Right renal cortex interstitium (tissue), 3 donors: ENCODE data around the gene ZNF511. TPM values are rescaled to one million over a fixed set of nuclear protein-coding genes. Genes with fewer than 3 reads are reported as not detected.
A peak's percentile ranks its signal among the peaks of the same experiment; 100 is the strongest.
"Not testable (repeated sequence)": the region's sequence is repeated elsewhere in the genome, so short reads cannot be mapped to it uniquely, and the experiment has no call there.

ENCODE experiments used
- DNase-seq, 3 donors: peaks; one replicate each; pipeline ENCODE4 v3.0.0-alpha.2; 2013; ENCODE audit warnings: low read depth in 3 of 3, low spot score in 2 of 3
- polyA plus RNA-seq, 3 donors: library from polyadenylated mRNA; unstranded; fragments of 120-200 nt; gene quantifications; one replicate each; pipeline ENCODE4 v1.2.1, GENCODE V29; 2013; ENCODE audit not compliant: insufficient read length in 3 of 3

The ZNF511 gene, protein sequence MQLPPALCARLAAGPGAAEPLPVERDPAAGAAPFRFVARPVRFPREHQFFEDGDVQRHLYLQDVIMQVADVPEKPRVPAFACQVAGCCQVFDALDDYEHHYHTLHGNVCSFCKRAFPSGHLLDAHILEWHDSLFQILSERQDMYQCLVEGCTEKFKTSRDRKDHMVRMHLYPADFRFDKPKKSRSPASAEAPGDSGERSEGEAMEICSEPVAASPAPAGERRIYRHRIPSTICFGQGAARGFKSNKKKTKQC
- polyA plus RNA-seq, result 10 to 100 TPM; 33.1 to 42.2 (median 34.2) TPM

DNA sequence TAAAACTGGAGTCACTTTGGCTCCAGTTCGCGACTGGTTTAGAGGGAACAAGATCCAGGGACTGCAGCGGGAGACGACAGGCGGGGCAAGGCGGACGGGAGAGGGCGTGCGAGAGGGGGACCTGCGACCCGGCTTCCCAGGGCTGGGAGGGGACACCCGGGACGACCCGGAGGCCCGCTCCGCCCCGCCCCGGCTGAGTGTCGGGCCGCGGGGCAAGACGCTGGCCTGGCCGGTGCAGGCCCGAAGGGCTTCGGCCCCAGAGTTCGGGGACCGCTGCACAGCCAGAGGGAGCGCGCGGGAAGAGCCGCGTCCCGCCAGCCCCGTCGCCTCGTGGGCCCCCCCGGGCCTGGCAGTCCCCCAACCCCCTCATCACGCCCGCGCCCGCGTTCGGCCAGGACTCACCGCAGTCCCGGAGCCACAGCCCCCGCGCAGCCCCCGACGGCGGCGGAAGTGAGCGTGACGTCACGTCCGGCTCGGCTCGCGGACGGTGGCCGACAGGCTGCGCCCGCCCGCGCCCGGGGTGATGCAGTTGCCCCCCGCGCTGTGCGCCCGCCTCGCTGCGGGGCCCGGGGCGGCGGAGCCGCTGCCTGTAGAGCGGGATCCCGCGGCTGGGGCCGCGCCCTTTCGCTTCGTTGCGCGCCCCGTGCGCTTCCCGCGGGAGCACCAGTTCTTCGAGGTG lies at the start of gene ZNF511, which contains the start of gene TUBGCP2:
Gene ZNF511, plus strand, starts transcription at position 494 of the 679 bp plus-strand sequence. Its CDS starts 30 bp downstream, at position 524.
Gene TUBGCP2, minus strand, starts transcription at position 452 of the 679 bp plus-strand sequence. CDS start 5,931 bp downstream, outside the sequence.
- peak in 2 of 3 donors; percentile 72 to 74 for DNase-seq

DNA sequence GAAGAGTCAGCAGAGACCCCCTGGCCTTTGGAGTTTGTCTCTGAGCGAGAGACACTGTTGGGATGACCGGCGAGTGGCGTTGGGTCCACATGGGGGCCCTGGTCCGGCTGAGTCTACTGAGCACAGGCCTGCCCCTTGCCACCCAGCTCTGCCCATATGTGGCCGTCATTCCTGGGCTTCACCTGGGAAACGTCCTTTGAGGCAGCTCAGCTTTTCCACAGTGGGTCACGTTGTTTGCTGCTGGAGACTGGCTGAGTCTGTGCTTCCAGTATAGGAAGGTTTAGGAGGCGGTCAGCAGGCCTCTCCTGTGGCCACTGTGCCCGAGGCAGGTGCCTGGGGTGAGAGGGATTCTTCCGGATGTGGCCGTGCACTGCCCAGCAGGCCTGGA lies 49.1 kb upstream of the ZNF511 start:
- no peak for DNase-seq

DNA sequence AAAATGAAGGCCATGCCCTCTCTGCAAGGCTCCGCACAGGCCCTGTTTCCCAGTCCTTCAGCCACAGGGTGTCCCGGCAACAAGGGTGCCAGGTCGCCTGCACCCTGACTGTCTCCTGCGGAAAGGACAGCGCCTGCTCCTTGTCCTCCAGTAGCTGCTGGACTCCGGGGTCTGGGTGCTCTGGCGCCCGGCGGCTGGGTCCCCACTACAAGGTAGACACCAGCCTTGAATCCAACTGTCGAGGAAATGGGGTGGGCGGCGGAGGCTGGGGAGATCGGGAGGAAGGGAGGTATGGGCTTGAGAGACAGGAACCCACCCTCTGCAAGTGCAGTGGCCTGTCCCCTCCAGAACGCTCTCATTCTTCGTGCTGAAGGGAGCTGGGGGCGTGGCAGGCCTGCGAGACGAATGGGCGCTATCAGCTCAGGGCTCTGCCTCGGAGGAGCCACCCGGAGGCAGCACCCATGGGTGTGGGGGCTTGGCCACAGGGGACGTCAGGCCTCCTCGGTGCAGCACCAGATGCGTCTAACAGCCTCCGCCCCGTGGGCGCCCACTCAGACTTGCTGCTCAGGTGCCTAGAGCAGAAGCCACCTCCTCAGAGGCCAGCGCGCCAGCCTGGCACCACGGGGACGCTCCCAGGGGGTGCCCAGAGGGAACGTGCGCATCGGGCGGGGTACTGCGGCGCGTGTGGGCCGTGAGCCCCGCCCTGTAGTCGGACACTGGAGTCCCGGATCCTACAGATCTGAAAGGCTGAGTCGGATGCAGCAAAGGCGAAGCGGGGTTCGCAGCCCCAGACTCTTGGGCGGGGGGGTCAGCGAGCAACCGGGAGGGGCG lies 47.6 kb upstream of the ZNF511 start:
- DNase-seq, result no peak

DNA sequence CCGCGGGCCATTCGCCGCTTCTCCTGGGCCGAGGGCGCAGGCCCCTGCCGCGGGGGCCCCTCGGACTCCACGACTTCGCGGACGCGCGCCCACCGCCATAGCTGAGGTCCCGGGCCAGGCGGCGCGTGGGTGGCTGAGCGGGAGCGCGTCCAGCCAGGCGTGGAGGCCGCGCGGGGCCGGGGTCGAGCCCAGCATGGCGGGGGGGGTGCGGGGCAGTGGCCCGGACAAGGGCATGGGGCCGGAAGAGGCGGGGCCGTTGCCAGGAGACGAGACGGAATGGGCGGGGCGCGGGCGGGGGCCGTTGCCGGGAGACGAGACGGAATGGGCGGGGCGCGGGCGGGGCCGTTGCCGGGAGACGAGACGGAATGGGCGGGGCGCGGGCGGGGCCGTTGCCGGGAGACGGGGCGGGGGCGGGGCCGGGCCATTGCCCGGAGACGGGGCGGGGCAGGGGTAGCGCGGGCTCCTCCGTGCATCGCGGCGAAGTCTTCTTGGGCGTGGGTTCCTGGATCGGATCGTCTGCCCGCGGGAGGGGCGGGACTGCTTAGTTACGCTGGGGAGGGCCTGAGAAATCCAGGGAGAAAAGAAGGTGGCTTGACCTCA lies 46.9 kb upstream of the ZNF511 start:
- no peak for DNase-seq

DNA sequence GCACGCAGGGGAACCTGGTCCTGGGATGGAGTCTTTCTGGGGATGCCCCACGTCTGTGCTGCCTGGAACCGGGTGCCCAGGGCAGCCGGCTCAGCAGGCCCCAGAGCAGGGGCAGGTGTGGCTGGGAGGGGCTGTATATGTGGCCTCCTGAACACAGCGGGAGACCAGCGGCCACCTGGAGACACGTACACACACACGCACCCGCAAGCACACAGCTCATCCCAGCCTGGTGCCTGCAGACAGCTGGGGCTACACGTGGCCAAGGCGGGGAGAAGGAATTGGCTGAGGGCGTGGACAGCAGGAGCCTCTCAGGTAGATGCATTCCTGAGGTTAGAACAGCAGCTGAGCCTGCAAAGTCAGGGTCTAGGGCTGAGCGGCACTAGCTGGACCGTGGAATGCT lies 46.0 kb upstream of the ZNF511 start:
- no peak for DNase-seq

DNA sequence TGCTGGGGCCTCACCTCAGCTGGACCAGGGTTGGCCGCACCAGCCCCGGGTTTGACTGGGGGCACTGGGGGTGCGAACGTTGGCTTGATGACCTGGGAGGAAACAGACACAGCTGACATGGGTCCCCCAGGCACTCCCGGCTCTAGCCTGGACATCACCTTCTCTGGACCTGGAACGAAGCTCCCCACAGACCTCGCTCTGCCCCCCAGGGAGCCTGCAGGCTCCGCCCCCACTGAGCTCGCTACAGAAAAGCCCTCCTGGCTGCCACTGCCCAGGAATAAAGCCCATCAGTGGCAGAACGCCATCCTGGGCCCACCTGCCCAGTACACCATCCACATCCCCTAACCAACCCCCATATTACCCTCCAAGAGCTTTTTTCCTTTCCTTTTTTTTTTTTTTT lies 45.0 kb upstream of the ZNF511 start:
- DNase-seq, result no peak

DNA sequence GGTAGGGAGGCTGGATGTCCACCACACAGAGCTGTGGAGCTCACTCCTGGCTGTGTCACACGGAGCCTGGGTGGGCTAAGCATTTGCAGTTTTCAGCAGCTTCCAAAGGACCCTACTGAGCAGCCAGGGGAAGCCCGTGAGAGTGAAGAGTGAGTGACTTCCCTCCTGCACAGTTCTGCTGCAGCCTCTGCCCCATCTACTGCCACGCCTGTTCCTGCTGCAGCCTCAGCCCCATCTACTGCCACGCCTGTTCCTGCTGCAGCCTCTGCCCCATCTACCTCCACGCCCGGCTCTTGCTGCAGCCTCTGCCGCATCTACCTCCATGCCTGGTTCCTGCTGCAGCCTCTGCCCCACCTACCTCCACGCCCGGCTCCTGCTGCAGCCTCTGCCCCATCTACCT lies 44.3 kb upstream of the ZNF511 start:
- DNase-seq, result no peak

DNA sequence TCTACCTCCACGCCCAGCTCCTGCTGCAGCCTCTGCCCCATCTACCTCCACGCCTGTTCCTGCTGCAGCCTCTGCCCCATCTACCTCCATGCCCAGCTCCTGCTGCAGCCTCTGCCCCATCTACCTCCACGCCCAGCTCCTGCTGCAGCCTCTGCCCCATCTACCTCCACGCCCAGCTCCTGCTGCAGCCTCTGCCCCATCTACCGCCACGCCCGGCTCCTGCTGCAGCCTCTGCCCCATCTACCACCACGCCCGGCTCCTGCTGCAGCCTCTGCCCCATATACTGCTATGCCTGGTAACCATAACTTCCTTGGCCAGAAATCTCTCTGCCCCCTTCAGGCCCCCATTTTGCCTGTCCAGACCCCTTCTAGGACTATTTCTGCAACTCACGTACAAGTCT lies 43.7 kb upstream of the ZNF511 start:
- not testable (repeated sequence) for DNase-seq

DNA sequence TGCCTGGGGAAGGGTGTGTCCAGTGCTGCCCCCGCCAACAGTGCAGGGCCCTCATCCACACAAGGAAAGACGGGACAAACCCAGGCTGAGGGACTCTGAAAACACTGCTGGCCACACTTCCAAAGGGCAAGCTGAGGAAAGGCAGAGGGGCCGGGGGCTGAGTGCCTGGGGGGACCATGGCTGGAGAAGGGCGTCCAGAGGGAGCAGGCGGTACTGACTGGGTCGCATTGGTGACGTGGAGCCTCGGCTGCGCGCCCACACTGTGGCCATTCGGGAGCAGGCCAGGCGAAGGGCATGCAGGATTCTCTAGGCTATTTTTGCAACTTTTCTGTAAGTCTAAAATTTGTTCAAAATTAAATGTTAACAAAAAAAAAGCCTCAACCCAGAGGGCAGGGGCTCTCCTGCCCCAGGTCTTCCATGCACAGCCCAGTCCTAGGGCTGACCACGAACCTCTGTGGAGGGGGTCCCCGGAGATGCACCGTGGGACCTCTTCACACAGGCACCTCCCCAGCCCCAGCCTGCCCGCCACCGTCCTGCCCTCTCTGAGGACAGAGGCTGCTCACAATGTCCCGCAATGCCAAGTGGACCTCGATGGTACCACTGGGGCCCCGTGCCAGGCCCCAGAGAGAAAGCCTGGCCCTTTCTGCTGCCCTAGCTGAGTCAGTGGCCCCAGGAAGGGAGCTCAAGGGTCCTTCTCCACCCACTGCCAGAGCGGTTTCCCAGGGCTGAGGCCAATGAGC lies 42.5 kb upstream of the ZNF511 start:
- no peak for DNase-seq

DNA sequence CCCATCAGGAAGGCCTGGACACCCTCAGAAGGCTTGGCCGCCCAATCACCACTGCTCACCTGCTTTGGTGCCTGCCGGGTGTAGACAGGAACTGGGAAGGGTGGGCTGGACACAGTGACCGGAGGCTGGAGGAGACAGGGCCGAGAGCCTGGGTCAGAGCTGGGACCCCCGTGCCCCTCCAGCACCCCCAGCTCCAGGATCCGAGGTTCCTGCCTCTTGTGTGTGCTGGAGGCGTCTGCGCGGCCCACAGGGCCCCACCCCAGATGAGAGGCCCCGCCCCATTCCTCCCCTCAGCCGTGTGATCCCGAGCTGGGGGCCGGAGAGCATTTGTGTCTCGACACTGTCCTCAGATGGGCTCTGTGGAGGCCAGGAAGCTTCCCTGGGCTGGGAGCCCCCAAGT lies 41.4 kb upstream of the ZNF511 start:
- DNase-seq, result no peak

DNA sequence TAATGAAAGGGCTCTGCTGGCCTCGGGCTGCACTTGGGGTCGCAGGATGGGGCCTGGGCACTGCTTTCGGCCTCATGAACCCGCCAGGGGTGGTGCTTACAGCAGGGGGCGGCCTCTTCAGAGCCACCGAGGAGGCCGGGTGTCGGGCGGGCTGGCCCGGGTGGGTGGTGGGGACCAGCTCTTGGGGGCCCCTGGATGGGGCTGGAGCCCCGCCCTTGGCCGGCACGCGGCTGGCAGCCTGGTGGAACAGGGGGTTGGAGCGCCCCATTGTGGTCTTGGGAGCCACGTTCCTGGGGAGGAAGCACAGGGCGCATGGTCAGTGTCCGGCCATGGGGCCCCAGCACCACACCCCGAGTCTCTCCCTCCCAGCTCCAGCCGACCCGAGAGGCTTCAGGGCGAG lies 40.9 kb upstream of the ZNF511 start:
- no peak for DNase-seq

DNA sequence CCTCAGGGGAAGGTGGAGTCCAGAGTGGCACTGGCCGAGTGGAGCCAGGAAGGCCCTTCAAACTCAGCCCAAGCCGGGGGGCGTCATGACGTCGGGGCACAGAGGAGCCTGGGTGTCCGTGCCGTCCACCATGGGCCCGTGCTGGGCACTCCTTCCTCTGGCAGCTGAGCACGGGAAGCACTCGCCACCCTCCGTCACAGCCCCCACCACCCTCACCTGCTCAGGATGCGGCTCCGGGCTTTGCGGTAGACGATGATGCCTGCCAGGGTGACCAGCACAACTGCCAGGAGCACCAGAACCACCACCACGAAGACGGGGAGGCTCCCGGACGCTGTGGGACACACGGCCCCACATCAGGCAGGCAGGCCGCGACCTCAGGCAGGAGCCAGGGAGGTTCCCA lies 40.2 kb upstream of the ZNF511 start:
- DNase-seq, result no peak

DNA sequence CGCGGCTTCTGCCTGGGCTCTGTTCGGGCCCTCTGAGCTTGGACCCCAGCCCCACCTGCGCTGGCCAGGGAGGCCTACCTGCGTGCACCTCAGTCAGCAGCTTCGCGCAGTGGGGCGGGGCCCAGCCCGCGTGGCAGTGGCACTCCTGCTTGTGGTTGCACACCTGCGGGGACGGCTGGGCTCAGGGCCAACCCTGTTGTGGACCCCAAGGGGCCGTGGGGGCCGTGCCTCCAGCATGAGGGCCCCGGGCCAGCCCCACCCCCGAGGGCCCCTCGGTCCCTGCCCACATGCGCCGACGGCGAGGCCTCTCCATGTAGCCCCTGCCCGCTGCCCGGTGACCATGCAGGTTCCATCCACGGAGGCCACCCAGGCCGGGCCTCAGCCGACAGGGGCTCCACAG lies 39.3 kb upstream of the ZNF511 start:
- no peak for DNase-seq

DNA sequence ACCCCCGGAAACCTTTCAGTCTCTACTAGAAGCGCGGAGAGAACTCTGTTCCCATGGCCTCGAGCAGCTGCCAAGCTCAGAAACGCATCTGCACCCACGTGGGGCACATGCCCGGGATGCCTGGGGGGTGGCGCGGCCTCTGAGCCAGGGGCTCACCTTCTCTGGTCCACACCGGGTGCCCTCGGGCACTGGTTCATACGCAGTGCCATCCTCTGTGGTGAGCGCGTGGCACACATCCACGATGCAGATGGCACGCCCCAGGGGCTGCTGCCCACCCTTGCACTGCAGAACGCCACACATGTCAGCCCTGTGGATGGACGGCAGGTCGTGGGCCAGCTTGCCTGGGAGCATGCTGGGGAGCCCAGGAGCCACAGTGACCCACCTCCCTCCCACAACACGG lies 38.5 kb upstream of the ZNF511 start:
- no peak for DNase-seq

DNA sequence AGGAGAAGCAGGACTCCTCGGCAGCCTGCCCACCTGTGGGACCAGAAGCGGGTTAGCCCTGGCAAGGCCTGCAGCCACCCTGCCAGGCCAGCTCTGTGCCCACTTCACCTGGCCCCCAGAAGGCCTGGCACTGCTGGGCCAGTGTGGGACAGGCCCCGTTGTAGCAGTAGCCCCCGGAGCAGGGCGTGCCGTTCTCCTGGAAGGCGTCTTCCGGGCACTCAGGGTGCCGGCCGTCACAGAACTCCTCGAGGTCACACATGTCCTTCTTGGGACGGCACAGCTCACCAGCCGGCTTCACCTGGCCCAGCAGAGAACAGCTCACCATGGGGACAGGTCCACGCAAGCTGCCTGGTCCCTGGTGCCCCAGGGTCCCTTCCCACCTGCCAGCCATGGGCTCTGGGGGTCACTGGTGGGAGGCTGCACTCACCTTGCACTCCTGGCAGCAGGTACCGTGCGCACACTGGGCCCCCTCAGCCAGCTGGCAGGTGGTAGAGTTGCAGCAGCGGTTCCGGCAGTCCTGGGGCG lies 37.9 kb upstream of the ZNF511 start:
- no peak for DNase-seq

DNA sequence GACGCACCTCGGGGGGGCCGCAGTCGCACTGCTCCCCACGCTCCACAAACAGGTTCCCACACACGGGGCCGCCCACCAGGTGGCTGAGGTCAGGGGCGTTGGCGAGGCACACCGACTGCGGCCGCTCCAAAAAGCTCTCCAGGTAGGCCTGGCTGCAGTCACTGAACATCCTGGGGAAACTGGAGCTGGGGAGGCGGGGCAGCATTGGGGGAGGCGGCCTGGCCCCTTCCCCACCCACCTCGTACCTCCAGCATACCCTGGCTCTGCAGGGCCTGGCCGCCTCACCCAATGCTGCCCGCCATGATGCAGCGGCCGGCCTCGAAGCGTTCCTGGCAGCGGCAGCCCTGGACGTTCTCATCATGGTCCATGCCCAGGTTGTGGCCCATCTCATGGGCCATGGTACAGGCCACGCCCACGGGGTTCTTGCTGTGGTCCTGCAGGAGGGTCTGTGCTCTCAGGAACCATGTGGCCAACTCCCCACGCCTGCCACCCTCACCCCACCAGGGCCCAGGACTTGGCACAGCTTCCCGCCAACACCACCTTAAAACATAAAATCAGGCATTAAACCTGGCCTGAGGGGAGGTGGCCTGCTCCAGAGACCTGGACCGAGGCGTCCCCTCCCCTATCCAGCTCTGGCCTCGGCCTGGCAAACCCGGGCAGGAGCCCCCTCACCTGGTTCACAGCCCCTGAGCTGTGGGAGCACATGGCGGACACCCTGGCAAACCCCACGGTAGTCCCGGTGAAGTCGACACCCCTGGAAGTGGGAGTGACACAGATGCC lies 37.0 kb upstream of the ZNF511 start:
- no peak for DNase-seq

DNA sequence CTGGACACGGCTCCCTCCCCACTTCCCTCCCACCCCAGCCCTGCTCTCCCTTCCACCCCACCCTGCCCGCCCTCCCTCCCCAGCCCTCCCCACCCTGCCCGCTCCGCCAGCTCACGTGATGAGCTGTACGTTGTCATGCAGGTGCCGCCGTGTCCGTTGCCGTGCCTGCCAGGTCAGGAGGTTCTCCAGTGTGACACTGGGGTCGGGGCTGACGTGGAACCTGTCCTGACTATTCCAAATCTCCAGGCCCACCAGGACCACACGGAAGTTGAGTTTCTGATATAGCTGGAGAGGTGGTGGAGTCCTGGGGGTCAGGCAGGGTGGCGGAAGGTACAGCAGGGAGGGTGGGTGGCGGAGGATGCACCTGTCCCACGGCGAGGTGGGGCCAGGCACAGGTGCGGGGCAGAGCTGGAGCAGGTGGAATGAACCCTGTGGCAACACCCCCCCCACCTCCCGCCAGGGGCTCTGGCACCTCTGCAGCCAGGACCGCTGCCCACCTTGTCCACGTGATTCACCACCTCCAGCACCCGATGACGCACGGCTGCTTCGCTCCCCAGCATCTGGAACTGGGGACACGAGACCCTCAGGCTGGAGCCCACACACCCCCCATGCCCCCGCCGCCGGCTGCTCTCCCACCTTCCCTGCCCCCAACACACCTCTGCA lies 36.3 kb upstream of the ZNF511 start:
- no peak for DNase-seq

DNA sequence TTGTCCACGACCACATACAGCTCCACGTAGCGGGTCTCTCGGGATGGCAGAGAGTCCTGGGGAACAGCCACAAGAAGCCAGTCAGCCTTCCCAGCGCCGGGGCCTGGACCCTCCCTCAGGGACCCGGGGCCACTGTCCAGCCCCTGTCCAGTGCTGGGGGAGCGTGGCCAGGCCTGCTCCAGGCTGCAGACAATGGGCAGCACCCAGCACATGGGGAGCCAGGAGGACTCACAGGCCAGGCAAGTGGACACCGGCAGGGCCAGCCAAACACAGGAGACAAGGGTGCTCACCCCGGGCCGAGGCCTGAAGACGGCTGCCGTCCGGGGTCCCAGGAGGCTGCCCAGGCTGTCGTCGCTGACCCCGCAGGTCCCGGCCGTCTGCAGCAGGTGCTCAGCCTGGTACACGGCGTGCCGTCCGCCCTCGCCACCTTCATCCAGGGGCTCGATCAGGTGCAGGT lies 35.7 kb upstream of the ZNF511 start:
- no peak for DNase-seq
